ENCODE results near the gene R3HDM4.

R3HDM4 gene

GRCh38 chr19:912181-913079 is 589 bp downstream of the R3HDM4 start:
- DNase-seq (ENCODE audit: low read depth in 2 of 2): no peak

- no peak for DNase-seq (ENCODE audit: low read depth in 2 of 2)
Observed at GRCh38 chr19:911197-912033, 1.6 kb downstream of the R3HDM4 start.

GRCh38 chr19:907183-907853 is 5.7 kb downstream of the R3HDM4 start:
- no peak for DNase-seq (ENCODE audit: low read depth in 2 of 2)

GRCh38 chr19:906480-906879 is 6.5 kb downstream of the R3HDM4 start:
- DNase-seq (ENCODE audit: low read depth in 2 of 2): no peak

GRCh38 chr19:904545-904944 is 8.5 kb downstream of the R3HDM4 start:
- no peak for DNase-seq (ENCODE audit: low read depth in 2 of 2)

- DNase-seq (ENCODE audit: low read depth in 2 of 2): no peak
Observed at GRCh38 chr19:903266-903797, 9.7 kb downstream of the R3HDM4 start.

- DNase-seq (ENCODE audit: low read depth in 2 of 2): no peak
Observed at GRCh38 chr19:902446-903226, 10.4 kb downstream of the R3HDM4 start.

- no peak for DNase-seq (ENCODE audit: low read depth in 2 of 2)
Observed at GRCh38 chr19:902093-902370, 11.0 kb downstream of the R3HDM4 start.

GRCh38 chr19:901216-902092 is 11.6 kb downstream of the R3HDM4 start:
- DNase-seq (ENCODE audit: low read depth in 2 of 2): no peak

- no peak for DNase-seq (ENCODE audit: low read depth in 2 of 2)
Observed at GRCh38 chr19:900302-901111, 12.5 kb downstream of the R3HDM4 start.

- DNase-seq (ENCODE audit: low read depth in 2 of 2): no peak
Observed at GRCh38 chr19:900043-900301, 13.0 kb downstream of the R3HDM4 start.

- DNase-seq (ENCODE audit: low read depth in 2 of 2): no peak
Observed at GRCh38 chr19:899336-900042, 13.5 kb downstream of the R3HDM4 start.

GRCh38 chr19:898663-899062 is 14.4 kb downstream of the R3HDM4 start:
- no peak for DNase-seq (ENCODE audit: low read depth in 2 of 2)

- no peak for DNase-seq (ENCODE audit: low read depth in 2 of 2)
Observed at GRCh38 chr19:897442-898039, 15.5 kb downstream of the R3HDM4 start.

GRCh38 chr19:896999-897398 is 16.0 kb downstream of the R3HDM4 start:
- no peak for DNase-seq (ENCODE audit: low read depth in 2 of 2)

GRCh38 chr19:896434-896833 is 16.6 kb downstream of the R3HDM4 start:
- no peak for DNase-seq (ENCODE audit: low read depth in 2 of 2)

- peak; percentile 75 to 78 for DNase-seq (ENCODE audit: low read depth in 2 of 2)
Observed at GRCh38 chr19:892894-893689, 19.9 kb downstream of the R3HDM4 start, which contains the start of the genes MED16 and RNU6-9. TSS of gene MED16 (minus strand) at chr19:893187. CDS start at chr19:891131, 2,056 bp downstream. TSS of gene RNU6-9 (plus strand) at chr19:893484.
